ENCODE measurements around the gene TMEM8B. TPM values are rescaled to one million over a fixed set of nuclear protein-coding genes. Genes with fewer than 3 reads are reported as not detected.

The TMEM8B gene
- total and polyA plus RNA-seq, 2 of the 8 experiments (the other 6 are each of a cell fraction or from before 2014, with no cell fraction given) = 7.5 to 10.4 TPM

DNA sequence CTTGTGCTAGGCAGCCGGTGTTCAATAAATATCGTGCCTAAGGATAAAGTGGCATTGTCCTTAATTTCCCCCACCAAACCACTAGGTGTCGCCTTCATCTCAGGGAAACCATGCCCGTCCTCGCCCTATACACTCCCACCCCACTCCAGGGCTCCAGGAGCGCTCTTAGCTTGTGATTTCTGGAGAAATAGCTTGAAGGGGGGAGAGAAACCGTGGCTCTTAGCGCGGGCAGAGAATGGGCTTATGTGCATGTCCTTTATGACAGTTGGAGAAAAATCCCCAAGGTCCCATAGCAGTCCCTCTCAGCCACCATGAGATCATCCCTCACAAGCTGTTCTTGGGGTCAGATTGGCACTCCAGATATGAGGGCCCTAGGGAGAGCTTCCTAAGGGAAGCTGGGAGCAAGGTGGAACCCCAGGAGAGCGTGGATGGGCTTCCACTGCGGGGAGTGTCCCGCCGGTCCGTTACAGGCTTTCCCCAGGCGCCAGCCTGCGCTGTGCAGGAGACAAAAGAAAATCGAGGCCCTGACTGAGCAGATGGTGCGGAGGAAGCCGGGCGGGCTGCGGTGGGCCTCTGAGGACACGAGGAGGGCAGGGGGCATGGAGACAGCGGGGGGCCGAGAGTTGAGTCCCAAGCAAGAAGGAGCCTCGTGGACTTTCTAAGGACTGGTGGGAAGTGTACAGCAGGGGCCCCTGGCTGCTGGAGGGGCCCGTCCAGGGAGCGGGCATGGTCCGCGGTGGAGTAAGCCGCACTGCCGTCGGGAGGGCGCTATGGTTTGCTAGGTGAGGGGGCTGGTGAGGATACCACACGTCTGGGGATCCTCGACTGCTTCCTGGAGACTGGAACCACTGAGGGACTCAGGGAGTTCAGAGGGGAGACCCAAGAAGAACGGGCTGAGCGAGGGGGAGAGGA lies 38.4 kb upstream of the TMEM8B start (continued):
- TF ChIP-seq CBX5 (IDR thresholded peaks at IDR 0.05; ENCODE audit: low read depth, low read length) = no peak
- TF ChIP-seq HDAC2 (IDR thresholded peaks at IDR 0.05; ENCODE audit: borderline replicate concordance in 1 of 2, low read depth in 2 of 2, low read length in 2 of 2) = 0 out of 4 replicates have a peak, but pooled peaks of 1 of the 2 experiments have one; percentile 19
